ENCODE data around the gene PRKCA.

The PRKCA gene

DNA sequence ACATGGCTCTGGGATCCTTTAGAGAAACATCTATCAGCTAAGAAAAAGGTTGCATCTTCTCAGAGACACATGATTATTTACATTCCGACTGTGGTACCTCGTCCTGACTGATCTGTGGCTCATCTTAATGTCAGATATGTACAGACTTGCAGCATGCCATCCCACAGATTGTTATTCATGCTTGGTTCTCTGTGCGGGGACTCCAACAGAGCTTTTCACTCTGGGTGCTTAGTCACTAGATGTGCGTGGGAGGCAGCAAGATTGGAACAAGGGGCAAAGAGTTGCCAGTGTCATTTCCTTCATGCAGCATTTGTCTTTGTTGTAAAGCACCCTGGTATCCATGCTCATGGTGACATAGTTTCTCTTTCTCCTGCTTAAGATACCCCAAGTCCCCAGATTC is 353.4 kb downstream of the PRKCA start:
- Histone ChIP-seq H3K4me1 (ENCODE audit: control insufficient read depth in 1 of 2, insufficient read depth in 1 of 2, low read depth in 1 of 2, low read length in 1 of 2) (no peaks in the 10 kb centered on the region), H3K9me3 (no peaks in the 10 kb centered on the region), H3K4me3 (ENCODE audit: low read depth in 1 of 2, low read length in 1 of 2) (no peak overlapping the region), H3K36me3 (no peaks in the 10 kb centered on the region), H3K27ac (no peak overlapping the region), H3K27me3 (no peaks in the 10 kb centered on the region)
- TF ChIP-seq, protein P1, sequence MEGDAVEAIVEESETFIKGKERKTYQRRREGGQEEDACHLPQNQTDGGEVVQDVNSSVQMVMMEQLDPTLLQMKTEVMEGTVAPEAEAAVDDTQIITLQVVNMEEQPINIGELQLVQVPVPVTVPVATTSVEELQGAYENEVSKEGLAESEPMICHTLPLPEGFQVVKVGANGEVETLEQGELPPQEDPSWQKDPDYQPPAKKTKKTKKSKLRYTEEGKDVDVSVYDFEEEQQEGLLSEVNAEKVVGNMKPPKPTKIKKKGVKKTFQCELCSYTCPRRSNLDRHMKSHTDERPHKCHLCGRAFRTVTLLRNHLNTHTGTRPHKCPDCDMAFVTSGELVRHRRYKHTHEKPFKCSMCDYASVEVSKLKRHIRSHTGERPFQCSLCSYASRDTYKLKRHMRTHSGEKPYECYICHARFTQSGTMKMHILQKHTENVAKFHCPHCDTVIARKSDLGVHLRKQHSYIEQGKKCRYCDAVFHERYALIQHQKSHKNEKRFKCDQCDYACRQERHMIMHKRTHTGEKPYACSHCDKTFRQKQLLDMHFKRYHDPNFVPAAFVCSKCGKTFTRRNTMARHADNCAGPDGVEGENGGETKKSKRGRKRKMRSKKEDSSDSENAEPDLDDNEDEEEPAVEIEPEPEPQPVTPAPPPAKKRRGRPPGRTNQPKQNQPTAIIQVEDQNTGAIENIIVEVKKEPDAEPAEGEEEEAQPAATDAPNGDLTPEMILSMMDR (IDR thresholded peaks at IDR 0.05) = no peak

DNA sequence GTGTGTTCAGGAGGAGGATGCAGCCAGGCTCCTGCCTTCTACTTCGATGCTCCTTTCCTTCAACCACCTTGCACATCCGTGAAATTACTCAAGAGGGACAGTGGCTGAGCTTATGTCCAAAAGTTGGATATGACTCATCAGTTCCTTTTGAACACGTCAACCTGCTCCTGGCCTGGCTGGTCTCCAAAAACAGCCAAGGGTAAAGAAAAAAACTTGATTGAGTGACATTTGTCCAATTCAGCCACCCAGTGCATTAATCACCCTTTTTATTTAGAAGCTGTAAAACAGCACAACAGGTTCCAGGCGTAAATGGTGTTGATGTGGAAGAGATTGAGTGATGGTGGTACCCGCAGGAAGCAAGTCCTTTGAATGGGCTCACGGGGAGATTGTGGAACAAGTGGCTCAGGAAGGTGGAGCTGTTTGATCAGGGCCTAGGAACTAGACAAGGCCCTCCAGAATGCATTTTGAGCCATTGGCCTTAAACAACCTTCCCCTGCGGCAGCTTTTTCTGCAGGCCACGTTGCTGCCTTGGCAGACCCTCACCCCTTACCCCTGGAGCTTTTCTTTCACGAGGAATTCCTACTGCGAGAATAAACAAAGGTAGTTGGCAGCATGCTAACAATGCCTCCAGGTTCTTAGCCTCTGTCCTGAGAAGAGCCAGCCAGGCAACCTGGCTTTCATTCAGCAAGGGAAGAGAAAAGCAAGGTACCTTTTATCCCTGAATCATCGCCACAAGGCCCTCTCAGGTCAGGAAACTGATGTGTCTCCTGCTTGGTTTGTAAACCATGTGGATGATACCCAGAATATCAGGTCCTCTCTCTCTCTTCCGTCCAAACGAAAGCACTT is 359.2 kb downstream of the PRKCA start:
- H3K36me3 ChIP-seq = no peaks in the 10 kb centered on the region
- TF ChIP-seq, protein P1 (IDR thresholded peaks at IDR 0.05) = no peak
- no peaks in the 10 kb centered on the region for H3K9me3 ChIP-seq

DNA sequence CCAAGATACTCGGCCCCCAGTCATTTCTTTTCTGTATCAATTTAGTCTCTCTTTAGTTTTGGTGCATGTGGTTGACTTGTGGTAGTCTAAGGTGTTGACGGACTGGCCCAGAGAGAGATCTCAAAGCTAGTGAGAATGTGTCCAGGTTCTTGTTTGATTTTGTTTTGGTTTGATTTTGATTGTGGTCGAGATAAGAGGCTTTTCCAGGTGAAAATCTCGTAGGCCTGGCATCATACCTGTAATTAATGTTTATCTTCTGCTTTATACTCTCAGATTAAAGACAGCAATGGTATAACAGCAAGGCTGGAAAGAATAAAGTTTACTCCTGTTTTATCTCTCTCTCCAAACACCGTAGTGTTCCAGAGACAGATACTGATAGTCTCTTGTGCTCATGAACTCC is 360.1 kb downstream of the PRKCA start:
- H3K4me3 ChIP-seq (ENCODE audit: low read depth in 1 of 2, low read length in 1 of 2) = no peak overlapping the region
- TF ChIP-seq, protein P1 (IDR thresholded peaks at IDR 0.05) = no peak
- H3K9me3 ChIP-seq = no peaks in the 10 kb centered on the region
- H3K27me3 ChIP-seq = no peaks in the 10 kb centered on the region
- no peak overlapping the region for H3K27ac ChIP-seq
- no peaks in the 10 kb centered on the region for H3K36me3 ChIP-seq
- H3K4me1 ChIP-seq (ENCODE audit: control insufficient read depth in 1 of 2, insufficient read depth in 1 of 2, low read depth in 1 of 2, low read length in 1 of 2) = no peaks in the 10 kb centered on the region

More for the DNA sequence above, 359.2 kb downstream of the PRKCA start:
- H3K27ac ChIP-seq = no peak overlapping the region
- no peak overlapping the region for H3K4me3 ChIP-seq (ENCODE audit: low read depth in 1 of 2, low read length in 1 of 2)
- no peaks in the 10 kb centered on the region for H3K27me3 ChIP-seq
- H3K4me1 ChIP-seq (ENCODE audit: control insufficient read depth in 1 of 2, insufficient read depth in 1 of 2, low read depth in 1 of 2, low read length in 1 of 2) = no peaks in the 10 kb centered on the region

DNA sequence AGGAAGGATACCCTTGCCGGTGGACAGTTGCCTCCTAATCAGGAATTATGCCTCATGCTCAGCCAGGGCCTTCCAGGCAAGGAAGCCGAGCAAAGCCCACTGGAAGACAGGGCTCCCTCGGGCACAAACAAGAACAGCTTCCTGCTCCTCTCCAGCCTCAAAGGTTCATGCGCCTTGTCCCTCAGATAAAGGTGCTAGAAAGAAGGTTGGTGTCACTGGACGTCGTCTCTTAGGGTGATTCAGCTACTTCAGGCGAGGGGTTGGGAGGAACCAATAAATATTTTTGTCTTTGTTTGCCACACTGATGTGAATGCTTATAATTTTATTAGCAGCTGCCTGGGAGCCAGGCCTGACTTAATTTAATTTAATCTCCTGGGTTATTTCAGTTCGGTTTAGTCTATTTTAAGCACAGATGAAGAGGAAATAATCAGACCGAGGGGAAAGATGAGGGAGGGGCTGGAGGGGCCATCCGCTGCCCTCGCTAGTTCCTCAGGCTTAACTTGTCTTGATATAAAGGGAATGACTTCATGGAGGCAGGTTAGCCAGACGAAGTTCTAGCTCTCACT is 360.7 kb downstream of the PRKCA start:
- Histone ChIP-seq H3K36me3 (no peaks in the 10 kb centered on the region), H3K9me3 (no peaks in the 10 kb centered on the region), H3K4me1 (ENCODE audit: control insufficient read depth in 1 of 2, insufficient read depth in 1 of 2, low read depth in 1 of 2, low read length in 1 of 2) (no peaks in the 10 kb centered on the region), H3K27me3 (no peaks in the 10 kb centered on the region), H3K27ac (no peak overlapping the region), H3K4me3 (ENCODE audit: low read depth in 1 of 2, low read length in 1 of 2) (no peak overlapping the region)
- TF ChIP-seq, protein P1 (IDR thresholded peaks at IDR 0.05) = no peak

DNA sequence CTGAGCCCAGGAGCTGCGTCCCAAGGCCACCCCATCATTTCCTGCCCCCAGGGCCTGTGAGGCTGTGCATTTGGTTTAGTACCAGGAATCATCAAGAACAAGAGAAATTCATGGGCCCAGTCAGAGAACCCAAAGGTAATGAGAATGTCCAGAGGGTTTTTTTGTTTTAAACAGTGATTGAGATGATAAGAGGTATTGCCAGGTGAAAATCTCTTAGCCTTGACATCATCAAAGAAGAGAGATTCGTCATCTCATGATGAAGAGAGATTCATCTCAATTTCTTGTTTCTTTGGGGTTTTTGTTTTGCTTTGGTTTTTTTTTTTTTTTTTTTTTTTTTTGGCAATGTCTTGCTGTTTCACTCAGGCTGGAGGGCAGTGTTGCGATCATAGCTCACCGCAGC is 361.9 kb downstream of the PRKCA start:
- no peaks in the 10 kb centered on the region for H3K36me3 ChIP-seq
- no peak overlapping the region for H3K27ac ChIP-seq
- no peaks in the 10 kb centered on the region for H3K9me3 ChIP-seq
- H3K4me1 ChIP-seq (ENCODE audit: control insufficient read depth in 1 of 2, insufficient read depth in 1 of 2, low read depth in 1 of 2, low read length in 1 of 2) = no peaks in the 10 kb centered on the region
- H3K27me3 ChIP-seq = no peaks in the 10 kb centered on the region
- TF ChIP-seq, protein P1 (IDR thresholded peaks at IDR 0.05) = no peak
- no peak overlapping the region for H3K4me3 ChIP-seq (ENCODE audit: low read depth in 1 of 2, low read length in 1 of 2)

All from neutrophil (primary cell).